Measurements from ENCODE around the gene HS6ST3. TPM values are rescaled to one million over a fixed set of nuclear protein-coding genes. Genes with fewer than 3 reads are reported as not detected.
"Not testable (repeated sequence)": the region's sequence is repeated elsewhere in the genome, so short reads cannot be mapped to it uniquely, and the experiment has no call there.

Gene HS6ST3
- polyA plus RNA-seq (ENCODE audit: insufficient read length in 12 of 12): 1 to 10 TPM in 1 of 12 donors, under 1 TPM in 9, not detected in 2; 0.08 to 1.5 (median 0.30) TPM
- long read RNA-seq, donor 1, full-length matches to known transcripts: 10 of 10 reads
- long read RNA-seq, donor 1, partial matches to known transcripts: 0 of 10 reads
- long read RNA-seq, donor 1, other reads (novel, unspliced or antisense): 0 of 10 reads
- long read RNA-seq, donor 2: 0 reads
- long read RNA-seq, donor 3: 0 reads
- long read RNA-seq, donor 4, full-length matches to known transcripts: 1 of 1 reads
- long read RNA-seq, donor 4, partial matches to known transcripts: 0 of 1 reads
- long read RNA-seq, donor 4, other reads (novel, unspliced or antisense): 0 of 1 reads
- long read RNA-seq, donor 5: 0 reads
- long read RNA-seq, donor 6: 0 reads
- long read RNA-seq, donor 7: 0 reads
- long read RNA-seq, donor 8, full-length matches to known transcripts: 1 of 1 reads
- long read RNA-seq, donor 8, partial matches to known transcripts: 0 of 1 reads
- long read RNA-seq, donor 8, other reads (novel, unspliced or antisense): 0 of 1 reads
- long read RNA-seq, donor 9, full-length matches to known transcripts: 2 of 2 reads
- long read RNA-seq, donor 9, partial matches to known transcripts: 0 of 2 reads
- long read RNA-seq, donor 9, other reads (novel, unspliced or antisense): 0 of 2 reads
- long read RNA-seq, donor 10, full-length matches to known transcripts: 1 of 1 reads
- long read RNA-seq, donor 10, partial matches to known transcripts: 0 of 1 reads
- long read RNA-seq, donor 10, other reads (novel, unspliced or antisense): 0 of 1 reads
- long read RNA-seq, donor 11, full-length matches to known transcripts: 1 of 1 reads
- long read RNA-seq, donor 11, partial matches to known transcripts: 0 of 1 reads
- long read RNA-seq, donor 11, other reads (novel, unspliced or antisense): 0 of 1 reads

GRCh38 chr13:96089749-96090239, at the start of gene HS6ST3:
Gene HS6ST3, plus strand, starts transcription at chr13:96090107.
- no peak for DNase-seq

- no peak for DNase-seq
Observed at GRCh38 chr13:96041326-96042110, 48.4 kb upstream of the HS6ST3 start.

GRCh38 chr13:96044238-96044637, 45.7 kb upstream of the HS6ST3 start:
- DNase-seq: no peak

- DNase-seq: not testable (repeated sequence)
Observed at GRCh38 chr13:96046449-96047126, 43.3 kb upstream of the HS6ST3 start.

GRCh38 chr13:96050955-96051354, 39.0 kb upstream of the HS6ST3 start:
- DNase-seq: not testable (repeated sequence)

- not testable (repeated sequence) for DNase-seq
Observed at GRCh38 chr13:96051491-96051890, 38.4 kb upstream of the HS6ST3 start.

- DNase-seq: not testable (repeated sequence)
Observed at GRCh38 chr13:96051946-96052345, 38.0 kb upstream of the HS6ST3 start.

- peak; percentile 44 for DNase-seq
Observed at GRCh38 chr13:96052656-96053002, 37.3 kb upstream of the HS6ST3 start.

GRCh38 chr13:96053003-96053703, 36.8 kb upstream of the HS6ST3 start, which contains the start of gene UGGT2:
Gene UGGT2, minus strand, starts transcription at chr13:96053401. Its CDS starts 89 bp downstream, at chr13:96053312.
- peak; percentile 96 for DNase-seq

- no peak for DNase-seq
Observed at GRCh38 chr13:96065849-96066248, 24.1 kb upstream of the HS6ST3 start.

GRCh38 chr13:96068729-96069128, 21.2 kb upstream of the HS6ST3 start:
- no peak for DNase-seq

GRCh38 chr13:96071504-96071903, 18.4 kb upstream of the HS6ST3 start:
- DNase-seq: no peak

- no peak for DNase-seq
Observed at GRCh38 chr13:96072392-96072791, 17.5 kb upstream of the HS6ST3 start.

- DNase-seq: no peak
Observed at GRCh38 chr13:96075953-96076543, 13.9 kb upstream of the HS6ST3 start.

- no peak for DNase-seq
Observed at GRCh38 chr13:96080676-96081075, 9.2 kb upstream of the HS6ST3 start.

GRCh38 chr13:96081888-96082287, 8.0 kb upstream of the HS6ST3 start:
- no peak for DNase-seq

GRCh38 chr13:96082640-96083039, 7.3 kb upstream of the HS6ST3 start:
- DNase-seq: no peak

- no peak for DNase-seq
Observed at GRCh38 chr13:96086736-96087135, 3.2 kb upstream of the HS6ST3 start.

- DNase-seq: no peak
Observed at GRCh38 chr13:96089139-96089538, 768 bp upstream of the HS6ST3 start.

Data from muscle of arm (tissue), 14 donors.